ENCODE measurements around the gene NAIF1.

DNA sequence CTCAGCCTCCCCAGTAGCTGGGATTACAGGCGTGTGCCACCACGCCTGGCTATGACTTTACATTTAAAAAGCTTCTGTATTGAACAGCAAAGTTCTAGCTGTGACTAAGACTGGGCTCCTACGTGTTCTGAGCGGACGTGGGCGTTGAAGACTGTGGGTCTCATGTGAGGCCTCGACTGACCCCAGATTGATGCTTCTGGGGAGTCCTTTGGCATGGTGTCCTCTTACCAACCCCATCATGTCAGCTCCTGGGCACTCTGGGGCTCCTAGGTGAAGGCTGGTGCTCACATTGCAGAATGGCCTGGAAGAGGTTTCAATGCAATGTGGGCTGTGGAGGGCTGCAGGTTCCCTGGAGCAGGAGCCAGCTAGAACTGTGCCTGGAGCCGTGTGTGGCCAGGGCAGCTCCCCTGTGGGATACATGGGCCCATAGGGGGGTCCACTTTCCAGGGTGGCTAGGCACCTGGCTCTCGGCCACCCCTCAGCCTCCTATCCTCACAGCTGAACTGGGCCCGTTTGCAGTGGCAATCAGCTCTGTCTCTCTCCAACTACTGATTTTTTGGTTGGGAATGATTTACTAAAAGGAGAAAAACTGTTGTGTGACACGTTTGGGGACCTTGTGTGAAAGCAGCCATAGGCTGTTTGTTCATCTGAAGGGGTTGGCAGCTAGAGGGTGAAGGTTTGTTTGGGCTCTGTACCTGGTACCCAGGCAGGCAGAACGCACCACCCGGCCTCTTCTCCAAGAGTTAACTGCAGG, 30.6 kb upstream of the NAIF1 start:
- TF ChIP-seq, protein P1, sequence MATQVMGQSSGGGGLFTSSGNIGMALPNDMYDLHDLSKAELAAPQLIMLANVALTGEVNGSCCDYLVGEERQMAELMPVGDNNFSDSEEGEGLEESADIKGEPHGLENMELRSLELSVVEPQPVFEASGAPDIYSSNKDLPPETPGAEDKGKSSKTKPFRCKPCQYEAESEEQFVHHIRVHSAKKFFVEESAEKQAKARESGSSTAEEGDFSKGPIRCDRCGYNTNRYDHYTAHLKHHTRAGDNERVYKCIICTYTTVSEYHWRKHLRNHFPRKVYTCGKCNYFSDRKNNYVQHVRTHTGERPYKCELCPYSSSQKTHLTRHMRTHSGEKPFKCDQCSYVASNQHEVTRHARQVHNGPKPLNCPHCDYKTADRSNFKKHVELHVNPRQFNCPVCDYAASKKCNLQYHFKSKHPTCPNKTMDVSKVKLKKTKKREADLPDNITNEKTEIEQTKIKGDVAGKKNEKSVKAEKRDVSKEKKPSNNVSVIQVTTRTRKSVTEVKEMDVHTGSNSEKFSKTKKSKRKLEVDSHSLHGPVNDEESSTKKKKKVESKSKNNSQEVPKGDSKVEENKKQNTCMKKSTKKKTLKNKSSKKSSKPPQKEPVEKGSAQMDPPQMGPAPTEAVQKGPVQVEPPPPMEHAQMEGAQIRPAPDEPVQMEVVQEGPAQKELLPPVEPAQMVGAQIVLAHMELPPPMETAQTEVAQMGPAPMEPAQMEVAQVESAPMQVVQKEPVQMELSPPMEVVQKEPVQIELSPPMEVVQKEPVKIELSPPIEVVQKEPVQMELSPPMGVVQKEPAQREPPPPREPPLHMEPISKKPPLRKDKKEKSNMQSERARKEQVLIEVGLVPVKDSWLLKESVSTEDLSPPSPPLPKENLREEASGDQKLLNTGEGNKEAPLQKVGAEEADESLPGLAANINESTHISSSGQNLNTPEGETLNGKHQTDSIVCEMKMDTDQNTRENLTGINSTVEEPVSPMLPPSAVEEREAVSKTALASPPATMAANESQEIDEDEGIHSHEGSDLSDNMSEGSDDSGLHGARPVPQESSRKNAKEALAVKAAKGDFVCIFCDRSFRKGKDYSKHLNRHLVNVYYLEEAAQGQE (IDR thresholded peaks at IDR 0.05; ENCODE audit: borderline replicate concordance): no peak
- TF ChIP-seq EZH2 (IDR thresholded peaks at IDR 0.05; ENCODE audit: borderline replicate concordance, insufficient read depth, low read length, poor library complexity, severe bottlenecking) (no peak), SMC3 (conservative IDR thresholded peaks at IDR 0.05; ENCODE audit: poor library complexity) (peak; percentile 2)
- TF ChIP-seq, protein P2, sequence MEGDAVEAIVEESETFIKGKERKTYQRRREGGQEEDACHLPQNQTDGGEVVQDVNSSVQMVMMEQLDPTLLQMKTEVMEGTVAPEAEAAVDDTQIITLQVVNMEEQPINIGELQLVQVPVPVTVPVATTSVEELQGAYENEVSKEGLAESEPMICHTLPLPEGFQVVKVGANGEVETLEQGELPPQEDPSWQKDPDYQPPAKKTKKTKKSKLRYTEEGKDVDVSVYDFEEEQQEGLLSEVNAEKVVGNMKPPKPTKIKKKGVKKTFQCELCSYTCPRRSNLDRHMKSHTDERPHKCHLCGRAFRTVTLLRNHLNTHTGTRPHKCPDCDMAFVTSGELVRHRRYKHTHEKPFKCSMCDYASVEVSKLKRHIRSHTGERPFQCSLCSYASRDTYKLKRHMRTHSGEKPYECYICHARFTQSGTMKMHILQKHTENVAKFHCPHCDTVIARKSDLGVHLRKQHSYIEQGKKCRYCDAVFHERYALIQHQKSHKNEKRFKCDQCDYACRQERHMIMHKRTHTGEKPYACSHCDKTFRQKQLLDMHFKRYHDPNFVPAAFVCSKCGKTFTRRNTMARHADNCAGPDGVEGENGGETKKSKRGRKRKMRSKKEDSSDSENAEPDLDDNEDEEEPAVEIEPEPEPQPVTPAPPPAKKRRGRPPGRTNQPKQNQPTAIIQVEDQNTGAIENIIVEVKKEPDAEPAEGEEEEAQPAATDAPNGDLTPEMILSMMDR (IDR thresholded peaks at IDR 0.05; ENCODE audit: poor library complexity, severe bottlenecking): no peak
